ENCODE results near the gene POLD4. TPM values are rescaled to one million over a fixed set of nuclear protein-coding genes. Genes with fewer than 3 reads are reported as not detected.
A peak's percentile ranks its signal among the peaks of the same experiment; 100 is the strongest.

POLD4 gene
- total and polyA plus RNA-seq, 2 of the 13 experiments (the other 11 are each of a cell fraction or from before 2014, with no cell fraction given) = 10.5 to 27.4 TPM

GRCh38 chr11:67317888-67318555 is 35.3 kb downstream of the POLD4 start (continued):
- peak; percentile 63; the same call in 1 of the 2 replicates for TF ChIP-seq HOXD1 (CRISPR knock-in tag; IDR thresholded peaks at IDR 0.05)
- TF ChIP-seq ERF (CRISPR knock-in tag; IDR thresholded peaks at IDR 0.05) = peak; percentile 0; the same call in 1 of the 2 replicates
- 0 out of 2 replicates have a peak, but pooled peaks have one; percentile 5 for TF ChIP-seq MEIS1 (CRISPR knock-in tag; IDR thresholded peaks at IDR 0.05; ENCODE audit: borderline replicate concordance)
- TF ChIP-seq ZFX (CRISPR knock-in tag; IDR thresholded peaks at IDR 0.05; ENCODE audit: low read depth) = peak; percentile 65
- TF ChIP-seq POGZ (CRISPR knock-in tag; IDR thresholded peaks at IDR 0.05) = no peak
- TF ChIP-seq, protein P1, sequence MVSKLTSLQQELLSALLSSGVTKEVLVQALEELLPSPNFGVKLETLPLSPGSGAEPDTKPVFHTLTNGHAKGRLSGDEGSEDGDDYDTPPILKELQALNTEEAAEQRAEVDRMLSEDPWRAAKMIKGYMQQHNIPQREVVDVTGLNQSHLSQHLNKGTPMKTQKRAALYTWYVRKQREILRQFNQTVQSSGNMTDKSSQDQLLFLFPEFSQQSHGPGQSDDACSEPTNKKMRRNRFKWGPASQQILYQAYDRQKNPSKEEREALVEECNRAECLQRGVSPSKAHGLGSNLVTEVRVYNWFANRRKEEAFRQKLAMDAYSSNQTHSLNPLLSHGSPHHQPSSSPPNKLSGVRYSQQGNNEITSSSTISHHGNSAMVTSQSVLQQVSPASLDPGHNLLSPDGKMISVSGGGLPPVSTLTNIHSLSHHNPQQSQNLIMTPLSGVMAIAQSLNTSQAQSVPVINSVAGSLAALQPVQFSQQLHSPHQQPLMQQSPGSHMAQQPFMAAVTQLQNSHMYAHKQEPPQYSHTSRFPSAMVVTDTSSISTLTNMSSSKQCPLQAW (CRISPR knock-in tag; IDR thresholded peaks at IDR 0.05) = peak; percentile 34
- TF ChIP-seq EP300 (IDR thresholded peaks at IDR 0.05; ENCODE audit: low read depth in 2 of 2, low read length in 2 of 2) = no peak
- no peak for TF ChIP-seq EP300 (CRISPR knock-in tag; IDR thresholded peaks at IDR 0.05; ENCODE audit: borderline replicate concordance)
- 0 out of 2 replicates have a peak, but pooled peaks have one; percentile 35 for TF ChIP-seq ZNF563 (CRISPR knock-in tag; IDR thresholded peaks at IDR 0.05)
- TF ChIP-seq PRPF4 (IDR thresholded peaks at IDR 0.05; ENCODE audit: low read depth, low read length, poor library complexity, severe bottlenecking) = no peak
- TF ChIP-seq KDM5A (IDR thresholded peaks at IDR 0.05; ENCODE audit: borderline replicate concordance, low read length) = peak; percentile 17; the same call in 1 of the 2 replicates
- no peak for TF ChIP-seq MIXL1 (CRISPR knock-in tag; IDR thresholded peaks at IDR 0.05)
- TF ChIP-seq, protein P2, sequence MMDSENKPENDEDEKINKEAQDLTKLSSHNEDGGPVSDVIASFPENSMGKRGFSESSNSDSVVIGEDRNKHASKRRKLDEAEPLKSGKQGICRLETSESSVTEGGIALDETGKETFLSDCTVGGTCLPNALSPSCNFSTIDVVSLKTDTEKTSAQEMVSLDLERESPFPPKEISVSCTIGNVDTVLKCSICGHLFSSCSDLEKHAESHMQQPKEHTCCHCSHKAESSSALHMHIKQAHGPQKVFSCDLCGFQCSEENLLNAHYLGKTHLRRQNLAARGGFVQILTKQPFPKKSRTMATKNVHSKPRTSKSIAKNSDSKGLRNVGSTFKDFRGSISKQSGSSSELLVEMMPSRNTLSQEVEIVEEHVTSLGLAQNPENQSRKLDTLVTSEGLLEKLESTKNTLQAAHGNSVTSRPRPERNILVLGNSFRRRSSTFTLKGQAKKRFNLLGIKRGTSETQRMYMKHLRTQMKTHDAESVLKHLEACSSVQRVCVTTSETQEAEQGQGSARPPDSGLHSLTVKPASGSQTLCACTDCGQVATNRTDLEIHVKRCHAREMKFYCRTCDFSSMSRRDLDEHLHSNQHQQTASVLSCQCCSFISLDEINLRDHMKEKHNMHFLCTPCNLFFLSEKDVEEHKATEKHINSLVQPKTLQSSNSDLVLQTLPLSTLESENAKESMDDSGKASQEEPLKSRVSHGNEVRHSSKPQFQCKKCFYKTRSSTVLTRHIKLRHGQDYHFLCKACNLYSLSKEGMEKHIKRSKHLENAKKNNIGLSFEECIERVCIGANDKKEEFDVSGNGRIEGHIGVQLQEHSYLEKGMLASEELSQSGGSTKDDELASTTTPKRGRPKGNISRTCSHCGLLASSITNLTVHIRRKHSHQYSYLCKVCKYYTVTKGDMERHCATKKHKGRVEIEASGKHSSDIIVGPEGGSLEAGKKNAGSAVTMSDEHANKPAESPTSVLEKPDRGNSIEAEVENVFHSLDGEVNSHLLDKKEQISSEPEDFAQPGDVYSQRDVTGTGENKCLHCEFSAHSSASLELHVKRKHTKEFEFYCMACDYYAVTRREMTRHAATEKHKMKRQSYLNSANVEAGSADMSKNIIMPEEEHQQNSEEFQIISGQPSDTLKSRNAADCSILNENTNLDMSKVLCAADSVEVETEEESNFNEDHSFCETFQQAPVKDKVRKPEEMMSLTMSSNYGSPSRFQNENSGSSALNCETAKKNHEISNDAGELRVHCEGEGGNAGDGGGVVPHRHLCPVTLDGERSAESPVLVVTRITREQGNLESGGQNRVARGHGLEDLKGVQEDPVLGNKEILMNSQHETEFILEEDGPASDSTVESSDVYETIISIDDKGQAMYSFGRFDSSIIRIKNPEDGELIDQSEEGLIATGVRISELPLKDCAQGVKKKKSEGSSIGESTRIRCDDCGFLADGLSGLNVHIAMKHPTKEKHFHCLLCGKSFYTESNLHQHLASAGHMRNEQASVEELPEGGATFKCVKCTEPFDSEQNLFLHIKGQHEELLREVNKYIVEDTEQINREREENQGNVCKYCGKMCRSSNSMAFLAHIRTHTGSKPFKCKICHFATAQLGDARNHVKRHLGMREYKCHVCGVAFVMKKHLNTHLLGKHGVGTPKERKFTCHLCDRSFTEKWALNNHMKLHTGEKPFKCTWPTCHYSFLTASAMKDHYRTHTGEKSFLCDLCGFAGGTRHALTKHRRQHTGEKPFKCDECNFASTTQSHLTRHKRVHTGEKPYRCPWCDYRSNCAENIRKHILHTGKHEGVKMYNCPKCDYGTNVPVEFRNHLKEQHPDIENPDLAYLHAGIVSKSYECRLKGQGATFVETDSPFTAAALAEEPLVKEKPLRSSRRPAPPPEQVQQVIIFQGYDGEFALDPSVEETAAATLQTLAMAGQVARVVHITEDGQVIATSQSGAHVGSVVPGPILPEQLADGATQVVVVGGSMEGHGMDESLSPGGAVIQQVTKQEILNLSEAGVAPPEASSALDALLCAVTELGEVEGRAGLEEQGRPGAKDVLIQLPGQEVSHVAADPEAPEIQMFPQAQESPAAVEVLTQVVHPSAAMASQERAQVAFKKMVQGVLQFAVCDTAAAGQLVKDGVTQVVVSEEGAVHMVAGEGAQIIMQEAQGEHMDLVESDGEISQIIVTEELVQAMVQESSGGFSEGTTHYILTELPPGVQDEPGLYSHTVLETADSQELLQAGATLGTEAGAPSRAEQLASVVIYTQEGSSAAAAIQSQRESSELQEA (CRISPR knock-in tag; IDR thresholded peaks at IDR 0.05; ENCODE audit: not compliant biosample characterization) = peak; percentile 86
- peak; percentile 33; the same call in 1 of the 2 replicates for TF ChIP-seq ZBTB8A (CRISPR knock-in tag; IDR thresholded peaks at IDR 0.05; ENCODE audit: borderline replicate concordance, low read depth)
- no peak for TF ChIP-seq SNAPC2 (CRISPR knock-in tag; IDR thresholded peaks at IDR 0.05)
- TF ChIP-seq ZNF446 (CRISPR knock-in tag; IDR thresholded peaks at IDR 0.05) = peak; percentile 74; the same call in 1 of the 2 replicates
